RWPE2 (cell line): ENCODE data around the gene MYO1A.

Experiments
- ATAC-seq: fragments of 200-7000 bp; cut with Tn5 transposase; 3 replicates; pipeline ENCODE4 v1.9.1; 2021; ENCODE audit warnings: low read depth
- DNase-seq: peaks from one replicate; pipeline ENCODE4 v3.0.0-alpha.2; 2020; ENCODE audit warnings: low spot score
- H3K27ac ChIP-seq: fragments of 450-650 bp; 2 replicates; pipeline ENCODE4 v1.5.1; 2017; ENCODE audit warnings: mild to moderate bottlenecking; ENCODE audit not compliant: poor library complexity, severe bottlenecking
- H3K27me3 ChIP-seq: fragments of 250-450 bp; sonication (Bioruptor Pico); 2 replicates; pipeline ENCODE4 v1.5.1; 2021; ENCODE audit warnings: mild to moderate bottlenecking, moderate library complexity; ENCODE audit not compliant: insufficient read depth, poor library complexity, severe bottlenecking
- H3K36me3 ChIP-seq: fragments of 250-450 bp; sonication (Bioruptor Pico); 2 replicates; pipeline ENCODE4 v1.5.1; 2020; ENCODE audit warnings: low read depth, mild to moderate bottlenecking, moderate library complexity
- H3K4me1 ChIP-seq: fragments of 250-450 bp; sonication (Bioruptor Pico); 2 replicates; pipeline ENCODE4 v1.5.1; 2021; ENCODE audit warnings: mild to moderate bottlenecking, moderate library complexity; ENCODE audit not compliant: insufficient read depth, poor library complexity, severe bottlenecking
- H3K4me3 ChIP-seq: fragments of 250-450 bp; sonication (Bioruptor Pico); 2 replicates; pipeline ENCODE4 v1.5.1; 2021; ENCODE audit warnings: mild to moderate bottlenecking, moderate library complexity; ENCODE audit not compliant: severe bottlenecking
- H3K9me3 ChIP-seq: fragments of 250-450 bp; sonication (Bioruptor Pico); 2 replicates; pipeline ENCODE4 v1.5.1; 2021; ENCODE audit warnings: mild to moderate bottlenecking, moderate library complexity; ENCODE audit not compliant: severe bottlenecking
- CTCF ChIP-seq: fragments of 450-650 bp; IDR thresholded peaks from one replicate; pipeline ENCODE4 v1.5.1; 2017; ENCODE audit warnings: mild to moderate bottlenecking, moderate library complexity; ENCODE audit not compliant: poor library complexity, severe bottlenecking

MYO1A gene

GRCh38 chr12:57051011-57051410, 1.1 kb upstream of the MYO1A start:
- H3K36me3 ChIP-seq: peaks cover 8% of the 10 kb centered on the region; the same call in 1 of the 2 replicates

GRCh38 chr12:57049119-57049446, 846 bp downstream of the MYO1A start:
- Histone ChIP-seq H3K4me1 (no peaks in the 10 kb centered on the region), H3K9me3 (no peaks in the 10 kb centered on the region), H3K4me3 (no peak overlapping the region), H3K36me3 (no peaks in the 10 kb centered on the region), H3K27ac (no peak overlapping the region), H3K27me3 (no peaks in the 10 kb centered on the region)
- DNase-seq (no peak), ATAC-seq (no peak)
- TF ChIP-seq CTCF: no peak

More at GRCh38 chr12:57051011-57051410, 1.1 kb upstream of the MYO1A start:
- TF ChIP-seq CTCF: no peak
- H3K27me3 ChIP-seq: no peaks in the 10 kb centered on the region
- H3K27ac ChIP-seq: no peak overlapping the region
- H3K4me3 ChIP-seq: no peak overlapping the region
- no peak for DNase-seq
- ATAC-seq: no peak
- H3K9me3 ChIP-seq: no peaks in the 10 kb centered on the region
- no peaks in the 10 kb centered on the region for H3K4me1 ChIP-seq

GRCh38 chr12:57048423-57049118, 1.4 kb downstream of the MYO1A start:
- no peak for TF ChIP-seq CTCF
- no peaks in the 10 kb centered on the region for H3K27me3 ChIP-seq
- no peak overlapping the region for H3K4me3 ChIP-seq
- DNase-seq: no peak
- H3K27ac ChIP-seq: no peak overlapping the region
- H3K9me3 ChIP-seq: no peaks in the 10 kb centered on the region
- no peaks in the 10 kb centered on the region for H3K36me3 ChIP-seq
- H3K4me1 ChIP-seq: no peaks in the 10 kb centered on the region
- ATAC-seq: no peak

GRCh38 chr12:57047981-57048380, 1.9 kb downstream of the MYO1A start:
- ATAC-seq: no peak
- Histone ChIP-seq H3K4me1 (no peaks in the 10 kb centered on the region), H3K27me3 (no peaks in the 10 kb centered on the region), H3K4me3 (no peak overlapping the region), H3K36me3 (no peaks in the 10 kb centered on the region), H3K27ac (no peak overlapping the region), H3K9me3 (no peaks in the 10 kb centered on the region)
- no peak for TF ChIP-seq CTCF
- no peak for DNase-seq
